ENCODE results near the gene CS.

- TF ChIP-seq, protein P1, sequence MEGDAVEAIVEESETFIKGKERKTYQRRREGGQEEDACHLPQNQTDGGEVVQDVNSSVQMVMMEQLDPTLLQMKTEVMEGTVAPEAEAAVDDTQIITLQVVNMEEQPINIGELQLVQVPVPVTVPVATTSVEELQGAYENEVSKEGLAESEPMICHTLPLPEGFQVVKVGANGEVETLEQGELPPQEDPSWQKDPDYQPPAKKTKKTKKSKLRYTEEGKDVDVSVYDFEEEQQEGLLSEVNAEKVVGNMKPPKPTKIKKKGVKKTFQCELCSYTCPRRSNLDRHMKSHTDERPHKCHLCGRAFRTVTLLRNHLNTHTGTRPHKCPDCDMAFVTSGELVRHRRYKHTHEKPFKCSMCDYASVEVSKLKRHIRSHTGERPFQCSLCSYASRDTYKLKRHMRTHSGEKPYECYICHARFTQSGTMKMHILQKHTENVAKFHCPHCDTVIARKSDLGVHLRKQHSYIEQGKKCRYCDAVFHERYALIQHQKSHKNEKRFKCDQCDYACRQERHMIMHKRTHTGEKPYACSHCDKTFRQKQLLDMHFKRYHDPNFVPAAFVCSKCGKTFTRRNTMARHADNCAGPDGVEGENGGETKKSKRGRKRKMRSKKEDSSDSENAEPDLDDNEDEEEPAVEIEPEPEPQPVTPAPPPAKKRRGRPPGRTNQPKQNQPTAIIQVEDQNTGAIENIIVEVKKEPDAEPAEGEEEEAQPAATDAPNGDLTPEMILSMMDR (conservative IDR thresholded peaks at IDR 0.05 in 1 of 2, IDR thresholded peaks at IDR 0.05 in 1 of 2; ENCODE audit: extremely low read depth in 1 of 2, insufficient read depth in 1 of 2, low read depth in 1 of 2, low read length in 2 of 2), result peak; percentile 65 to 82
- TF ChIP-seq EZH2 (IDR thresholded peaks at IDR 0.05; ENCODE audit: borderline replicate concordance, low read length), result no peak
Measured at GRCh38 chr12:56224102-56224701, 75.9 kb downstream of the CS start, which contains the start of gene NABP2.
